GM21717 (cell line): ENCODE data around the gene VPS18.
A peak's percentile ranks its signal among the peaks of the same experiment; 100 is the strongest.

ENCODE experiments used
- ATAC-seq: cut with Tn5 transposase; IDR thresholded peaks from one replicate; pipeline ENCODE4 v1.9.1; 2021; ENCODE audit warnings: mild to moderate bottlenecking, moderate library complexity; ENCODE audit not compliant: unreplicated experiment

VPS18 gene

GRCh38 chr15:40934457-40934856 is 40.2 kb downstream of the VPS18 start:
- no peak for ATAC-seq

DNA sequence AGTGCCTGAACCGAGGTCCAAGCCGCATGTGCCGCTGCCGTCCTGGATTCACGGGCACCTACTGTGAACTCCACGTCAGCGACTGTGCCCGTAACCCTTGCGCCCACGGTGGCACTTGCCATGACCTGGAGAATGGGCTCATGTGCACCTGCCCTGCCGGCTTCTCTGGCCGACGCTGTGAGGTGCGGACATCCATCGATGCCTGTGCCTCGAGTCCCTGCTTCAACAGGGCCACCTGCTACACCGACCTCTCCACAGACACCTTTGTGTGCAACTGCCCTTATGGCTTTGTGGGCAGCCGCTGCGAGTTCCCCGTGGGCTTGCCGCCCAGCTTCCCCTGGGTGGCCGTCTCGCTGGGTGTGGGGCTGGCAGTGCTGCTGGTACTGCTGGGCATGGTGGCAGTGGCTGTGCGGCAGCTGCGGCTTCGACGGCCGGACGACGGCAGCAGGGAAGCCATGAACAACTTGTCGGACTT is 42.0 kb downstream of the VPS18 start:
- no peak for ATAC-seq

GRCh38 chr15:40936709-40937666 is 42.7 kb downstream of the VPS18 start:
- ATAC-seq, result no peak

GRCh38 chr15:40937762-40938535 is 43.7 kb downstream of the VPS18 start:
- no peak for ATAC-seq

GRCh38 chr15:40938536-40938870 is 44.3 kb downstream of the VPS18 start:
- no peak for ATAC-seq

GRCh38 chr15:40940296-40940801 is 46.1 kb downstream of the VPS18 start:
- ATAC-seq, result no peak

- no peak for ATAC-seq
These were observed 46.8 kb downstream of the VPS18 start for GRCh38 chr15:40941068-40941527.

DNA sequence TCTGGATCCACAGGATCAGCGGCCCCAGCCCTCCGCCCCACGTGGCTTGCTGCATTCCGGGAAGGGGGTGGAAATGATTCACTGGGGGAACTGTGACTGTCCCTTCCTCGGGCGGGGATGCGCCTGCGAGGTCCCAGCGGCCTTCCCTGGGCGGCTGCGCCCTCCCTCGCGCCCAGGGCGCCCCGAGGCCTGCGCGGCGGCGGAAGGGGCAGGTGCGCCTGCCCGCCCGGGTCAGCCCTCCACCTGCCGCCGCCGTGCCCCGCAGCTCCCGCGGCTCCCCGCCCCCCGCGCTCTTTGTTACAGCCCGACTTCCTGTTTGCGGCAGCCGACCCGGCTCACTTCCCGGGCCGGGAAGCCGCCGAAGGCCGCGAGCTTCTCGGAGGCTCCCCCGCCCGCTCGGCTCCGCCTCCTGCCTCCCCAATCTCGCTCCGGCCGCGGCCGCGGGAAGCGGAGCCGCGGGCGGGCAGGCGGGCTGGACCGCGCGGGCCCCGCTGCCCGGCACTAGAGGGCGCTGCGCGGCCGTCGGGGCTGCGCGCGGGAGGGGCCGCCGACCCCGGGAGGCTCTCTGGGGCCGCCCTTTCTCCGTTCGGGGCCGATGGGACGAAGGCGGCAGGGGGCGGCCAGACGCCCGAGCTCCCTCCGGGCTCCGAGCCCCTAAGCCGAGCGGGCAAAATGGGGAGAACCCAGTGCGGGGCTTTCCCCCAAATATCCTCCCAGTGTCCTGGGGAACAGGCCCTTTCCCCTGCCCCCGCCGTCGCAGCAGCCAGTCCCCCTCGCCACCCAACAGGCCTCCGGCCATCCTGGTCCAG is 47.5 kb downstream of the VPS18 start:
- peak; percentile 45 for ATAC-seq

DNA sequence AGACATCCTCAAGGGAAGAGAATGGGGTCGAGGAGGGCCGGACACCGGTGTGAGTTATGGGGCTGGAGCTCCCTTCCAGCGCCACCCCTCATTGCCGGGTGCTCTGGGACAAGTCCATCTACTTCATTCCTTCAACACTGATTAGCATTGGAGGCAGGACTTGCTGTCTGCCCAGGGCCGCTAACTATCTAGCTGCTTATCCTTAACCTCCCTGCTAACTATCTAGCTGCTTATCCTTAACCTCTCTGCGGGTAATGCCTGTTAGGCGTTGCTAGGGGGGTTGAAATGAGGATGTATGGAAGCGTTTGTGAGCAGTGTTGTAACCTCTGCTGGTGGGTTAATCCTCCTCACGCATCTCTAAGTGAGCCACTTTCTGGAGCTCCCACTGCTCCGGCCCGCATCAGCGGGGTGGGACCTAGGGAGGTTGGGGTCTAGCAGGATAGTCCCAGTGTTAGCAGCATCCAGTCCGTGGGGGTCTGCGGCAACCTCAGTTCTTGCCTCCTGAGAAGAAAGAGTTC is 48.1 kb downstream of the VPS18 start:
- ATAC-seq, result no peak

- ATAC-seq, result no peak
These were observed 48.6 kb downstream of the VPS18 start for GRCh38 chr15:40942878-40943277.

GRCh38 chr15:40943764-40944365 is 49.6 kb downstream of the VPS18 start:
- no peak for ATAC-seq

DNA sequence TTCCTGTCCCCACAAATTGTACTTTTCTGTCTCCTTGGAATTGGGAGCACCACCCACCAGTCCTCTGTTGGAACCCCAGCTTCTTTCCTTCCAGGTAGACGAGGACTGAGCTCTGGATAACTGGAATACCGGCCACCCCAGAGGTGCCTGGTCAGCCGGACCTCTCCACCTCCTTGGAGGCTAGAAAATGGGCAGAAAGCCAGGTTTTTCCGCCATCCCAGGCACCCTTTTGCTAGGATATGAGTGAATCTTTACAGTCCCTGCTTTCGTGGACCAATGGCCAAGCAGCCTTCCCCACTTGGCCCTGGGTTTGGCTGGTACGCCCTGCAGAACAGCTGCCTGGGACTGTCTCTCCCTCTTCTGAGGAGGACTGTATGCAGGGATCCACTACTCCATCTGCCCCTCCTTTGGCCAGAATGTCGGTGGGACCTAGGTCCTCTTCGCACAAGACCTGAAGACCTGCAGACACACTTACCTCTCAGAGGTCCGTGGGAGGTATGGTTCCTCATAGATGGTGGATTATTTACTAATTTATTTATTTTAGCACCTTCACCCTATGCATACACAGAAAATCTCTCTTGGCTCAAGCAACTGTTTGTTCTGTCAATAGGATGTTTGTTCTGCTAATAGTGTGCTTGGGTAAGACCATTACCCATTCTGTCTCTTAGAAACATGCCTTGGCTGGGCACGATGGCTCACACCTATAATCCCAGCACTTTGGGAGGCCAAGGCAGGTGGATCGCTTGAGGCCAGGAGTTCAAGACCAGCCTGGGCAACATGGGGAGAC is 50.5 kb downstream of the VPS18 start:
- no peak for ATAC-seq

DNA sequence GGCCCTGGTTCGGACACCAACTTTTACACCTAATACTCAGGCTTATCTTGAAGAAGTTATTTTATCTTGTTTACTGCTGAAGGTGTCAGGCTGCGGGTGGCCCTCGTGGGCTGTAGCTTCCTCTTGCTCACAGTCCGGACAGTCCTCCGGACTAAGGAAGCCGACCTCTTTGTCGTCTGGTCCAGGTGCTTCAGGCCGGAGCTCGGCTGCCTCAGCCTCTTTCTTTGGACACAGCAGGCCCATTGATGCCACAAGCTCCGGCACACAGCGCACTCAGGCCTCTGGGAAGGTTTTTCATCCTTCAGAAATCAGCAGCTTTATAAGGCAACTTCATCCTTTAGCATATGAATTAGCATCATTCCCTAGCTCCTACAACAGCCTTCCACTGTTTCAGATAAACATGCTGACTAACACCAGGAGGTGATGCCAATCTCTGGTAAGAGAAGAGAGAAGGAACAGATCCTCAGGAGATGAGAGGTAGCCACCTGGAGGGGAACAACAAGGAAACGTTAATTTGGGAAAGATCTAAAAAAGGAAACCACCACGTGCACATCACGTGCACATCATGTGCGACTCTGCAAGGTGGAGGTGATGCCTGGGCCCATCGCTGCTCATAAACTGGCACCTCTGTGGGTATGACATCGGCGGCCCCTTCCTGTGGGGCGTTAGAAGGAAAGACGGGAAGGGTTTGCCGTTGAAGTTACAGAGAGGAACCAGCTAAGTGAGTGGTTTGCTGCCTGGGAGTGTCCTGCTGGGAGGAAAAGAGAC is 54.6 kb downstream of the VPS18 start:
- ATAC-seq, result no peak

DNA sequence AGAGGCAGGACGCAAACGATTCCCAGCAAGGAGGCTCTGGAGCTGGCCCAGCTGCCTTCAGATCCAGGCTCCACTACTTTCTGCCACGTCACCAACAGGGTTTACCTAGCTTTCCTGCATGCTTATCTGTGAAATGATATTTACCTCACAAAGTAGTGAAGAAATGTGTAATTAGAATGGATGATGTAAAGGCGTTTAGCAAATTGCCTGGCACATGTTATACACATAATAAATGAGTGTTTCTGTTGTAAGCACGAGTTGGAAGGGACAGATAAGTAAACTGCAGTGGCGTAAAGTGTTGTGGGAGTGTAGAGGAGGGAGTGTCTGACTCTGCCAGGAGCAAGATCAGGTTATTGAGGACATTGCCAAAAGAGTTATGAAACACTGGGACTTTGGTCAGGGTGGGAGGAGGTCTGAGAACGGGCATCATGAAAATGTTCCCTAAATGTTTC is 55.5 kb downstream of the VPS18 start:
- no peak for ATAC-seq

- ATAC-seq, result no peak
These were observed 57.5 kb downstream of the VPS18 start for GRCh38 chr15:40951764-40952163.

GRCh38 chr15:40952301-40952900 is 58.2 kb downstream of the VPS18 start:
- ATAC-seq, result peak; percentile 17

DNA sequence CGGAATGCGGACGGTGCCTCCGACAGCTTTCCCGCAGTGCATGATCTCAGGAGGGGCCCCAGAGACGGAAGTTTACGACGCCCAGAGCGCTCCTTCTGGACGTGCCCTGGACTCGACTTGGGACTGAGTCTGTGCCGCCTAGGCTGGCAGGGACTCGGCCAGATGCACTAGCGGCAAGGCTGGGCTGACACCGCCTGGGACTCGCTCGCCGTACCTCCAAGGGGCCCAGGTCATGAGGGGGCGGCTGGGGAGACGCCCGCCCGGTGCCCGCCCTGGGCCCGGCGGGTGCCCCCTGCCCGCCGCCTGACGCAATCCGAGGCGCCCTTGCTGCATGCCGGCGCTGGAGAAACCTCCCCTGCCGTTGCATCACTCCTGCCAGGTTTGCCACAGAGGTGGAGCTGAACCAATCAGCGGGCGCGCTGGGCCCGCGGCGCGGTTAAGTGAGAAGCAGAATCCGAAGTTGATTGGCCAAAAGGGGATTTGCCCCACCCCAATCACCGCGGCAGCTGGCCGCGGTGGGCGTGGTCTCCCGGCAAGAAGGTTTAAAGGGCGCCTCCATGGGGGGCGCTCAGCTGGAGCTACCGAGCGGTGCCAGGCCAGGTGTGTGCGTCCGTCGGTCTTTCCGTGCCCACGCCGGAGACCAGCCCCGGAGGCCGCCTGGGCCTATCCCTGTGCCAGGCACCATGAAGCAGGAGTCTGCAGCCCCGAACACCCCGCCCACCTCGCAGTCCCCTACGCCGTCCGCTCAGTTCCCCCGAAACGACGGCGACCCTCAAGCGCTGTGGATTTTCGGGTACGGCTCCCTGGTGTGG is 58.9 kb downstream of the VPS18 start, which contains the start of gene CHAC1:
CHAC1 (plus strand) TSS at position 571 of the 812 bp plus-strand sequence; CDS start at position 684, 113 bp downstream.
- peak; percentile 85 for ATAC-seq
